Hematopoietic multipotent progenitor cell treated with erythropoietin and hydrocortisone succinate and interleukin-3 and kit ligand, for 17 days (in vitro differentiated cells): Measurements from ENCODE around the gene DNAH11.

Experiments used
- DNase-seq: peaks from one replicate; pipeline ENCODE4 v3.0.0-alpha.2; 2015; ENCODE audit warnings: low spot score

The DNAH11 gene

GRCh38 chr7:21548491-21548890, 5.7 kb downstream of the DNAH11 start:
- DNase-seq, result no peak

GRCh38 chr7:21550076-21550475, 7.2 kb downstream of the DNAH11 start:
- no peak for DNase-seq

DNA sequence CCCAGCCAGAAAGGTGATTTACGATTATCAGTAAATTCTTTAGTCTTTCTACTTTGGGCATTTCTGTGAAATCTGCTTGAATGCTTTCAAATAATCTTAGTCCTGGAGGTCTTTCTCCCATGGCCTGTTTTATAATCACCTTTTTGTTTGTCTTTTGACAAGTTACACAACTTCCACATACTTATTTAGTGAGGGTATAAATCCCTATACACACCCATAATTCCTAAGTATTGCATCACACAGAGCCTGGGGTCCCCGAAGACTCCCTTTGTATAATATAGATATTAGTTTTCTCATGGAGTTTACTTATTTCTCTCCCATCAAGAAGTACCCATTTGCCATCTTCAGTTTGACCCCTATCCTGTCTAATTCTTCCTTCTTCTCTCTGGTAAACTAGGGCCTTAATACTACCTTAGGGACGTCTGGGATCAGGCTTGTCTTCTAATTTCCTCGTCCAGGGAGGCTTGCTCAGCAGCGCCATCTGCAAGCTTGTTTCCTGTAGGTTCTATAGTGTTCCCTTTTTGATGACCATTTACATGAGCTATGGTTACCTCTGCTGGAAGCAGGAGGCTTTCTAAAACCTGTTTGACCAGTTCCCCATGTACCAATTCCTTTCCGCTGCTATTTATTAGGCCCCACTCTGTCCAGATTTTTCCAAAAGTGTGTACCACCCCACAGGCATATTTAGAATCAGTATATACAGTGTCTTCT, 8.1 kb downstream of the DNAH11 start:
- DNase-seq, result no peak

DNA sequence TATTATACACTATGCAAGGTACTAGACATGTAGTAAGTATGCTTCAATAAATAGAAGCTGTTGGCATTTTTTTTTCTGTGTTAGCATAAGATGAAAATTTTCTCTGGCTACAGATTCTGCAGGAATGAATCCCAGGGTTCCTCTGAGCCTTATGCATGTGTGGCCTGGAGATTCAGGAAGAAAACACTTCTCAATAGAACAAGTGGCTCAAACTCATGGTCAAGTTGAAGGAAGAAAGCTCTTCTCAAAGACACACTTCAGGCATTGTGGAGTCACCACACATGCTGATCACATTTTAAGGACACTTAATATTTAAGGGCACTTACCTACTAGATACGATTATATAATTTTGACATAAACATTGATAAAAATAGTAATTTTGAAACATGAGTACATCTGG, 19.5 kb downstream of the DNAH11 start:
- no peak for DNase-seq

DNA sequence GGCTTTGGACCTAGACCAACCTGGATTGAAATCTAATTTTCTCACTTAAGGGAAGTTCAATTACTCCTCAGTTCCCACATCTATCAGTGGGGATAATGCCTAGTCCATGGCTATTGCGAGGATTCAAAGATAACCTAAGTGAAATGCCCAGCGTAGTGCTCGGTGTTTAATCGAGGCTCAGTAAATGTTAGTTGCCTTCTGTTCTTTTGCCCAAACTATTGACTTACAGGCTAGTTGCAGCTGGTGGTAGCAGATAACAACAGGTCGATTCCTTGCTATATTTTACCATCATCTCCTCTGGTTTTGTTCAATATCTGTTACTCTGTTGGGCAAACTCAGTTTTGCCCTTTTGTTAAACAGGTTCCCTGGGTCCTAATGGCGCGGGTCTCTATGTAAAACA, 22.8 kb downstream of the DNAH11 start:
- no peak for DNase-seq

DNA sequence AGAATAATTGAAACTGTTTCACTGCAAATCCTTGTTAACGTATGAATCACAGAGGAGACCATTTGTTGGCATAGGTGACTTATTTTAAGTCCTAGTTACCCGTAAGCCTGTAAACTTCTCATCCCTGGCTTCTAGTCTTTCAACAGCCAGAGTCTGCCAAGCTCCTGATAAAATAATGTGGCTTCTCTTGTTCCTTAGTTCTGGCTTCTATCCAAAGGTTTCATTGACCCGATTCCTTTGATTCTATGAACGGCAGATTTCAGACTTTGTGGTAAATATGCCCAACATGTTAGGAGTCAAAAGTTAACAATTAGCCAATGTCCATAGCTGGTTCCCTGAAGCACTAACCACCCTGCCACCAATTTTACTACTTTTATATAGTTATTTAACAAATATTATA, 23.3 kb downstream of the DNAH11 start:
- DNase-seq, result no peak

- no peak for DNase-seq
These were observed 25.9 kb downstream of the DNAH11 start for GRCh38 chr7:21568762-21569161.

DNA sequence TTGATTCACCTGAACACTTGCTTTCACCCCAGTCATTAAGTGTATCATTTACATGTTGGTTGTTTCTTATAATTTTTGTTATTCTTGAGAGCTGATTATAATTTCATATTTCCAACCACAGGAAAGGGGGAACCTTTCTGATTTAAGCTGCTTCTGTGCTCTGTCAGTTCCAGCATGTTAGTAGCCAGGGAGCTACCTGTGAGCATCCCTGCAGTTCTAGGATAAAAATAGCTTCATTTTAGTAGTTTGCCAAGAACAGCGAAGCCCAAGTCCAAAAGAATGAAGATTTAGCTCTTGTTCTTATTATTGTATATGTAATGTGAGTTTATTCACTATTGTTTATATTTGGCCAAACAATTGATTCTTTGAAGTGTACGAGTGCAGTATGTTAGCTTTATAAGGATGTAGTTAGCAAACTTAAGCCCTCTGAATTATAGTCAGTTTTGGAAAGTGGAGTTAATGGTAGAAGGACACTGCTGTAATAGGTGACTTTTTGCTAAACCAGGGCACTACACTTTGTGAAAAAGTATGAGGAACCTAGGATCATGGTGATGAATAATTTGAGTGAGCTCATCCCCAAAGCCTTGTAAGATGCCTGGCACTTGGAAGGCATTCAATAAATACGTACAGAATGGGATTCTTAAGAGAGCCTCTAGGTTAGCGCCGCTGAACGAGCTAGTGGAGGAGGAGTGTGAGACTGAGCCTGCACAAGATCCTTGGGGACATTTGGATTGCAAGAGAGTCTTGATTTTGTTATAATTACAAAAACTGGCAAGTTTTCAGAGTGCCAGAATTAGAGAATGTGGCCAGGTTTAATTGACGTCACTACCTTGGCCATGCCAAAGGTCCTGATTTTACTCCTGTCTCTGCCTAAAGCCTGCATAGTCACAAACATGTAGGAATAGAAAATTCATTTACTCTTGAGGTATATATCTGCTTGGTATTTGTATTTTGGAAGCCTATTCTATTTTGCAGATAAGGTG, 29.8 kb downstream of the DNAH11 start:
- no peak for DNase-seq

GRCh38 chr7:21579341-21580072, 36.7 kb downstream of the DNAH11 start:
- DNase-seq, result no peak

DNA sequence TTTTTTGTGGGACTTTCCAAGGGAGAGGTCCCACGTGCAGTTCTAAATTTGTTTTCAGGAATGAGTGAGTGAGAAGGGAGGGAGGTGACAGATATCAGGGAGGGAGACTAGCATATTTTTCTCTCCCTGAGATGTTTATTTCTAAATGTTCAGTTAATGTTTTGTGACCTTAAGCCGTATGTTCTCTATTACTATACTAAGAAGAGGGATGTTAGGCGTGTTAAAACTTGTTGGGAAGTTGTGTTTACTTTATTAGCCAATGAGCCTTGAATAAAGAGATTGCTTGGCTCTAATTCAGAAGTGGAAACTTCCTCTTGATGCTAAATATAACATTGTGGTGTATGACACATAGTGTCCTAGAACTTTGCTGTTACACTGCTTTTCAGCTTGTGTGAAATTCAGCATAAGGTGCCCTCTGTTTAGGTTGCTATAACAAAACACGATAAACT, 37.3 kb downstream of the DNAH11 start:
- DNase-seq, result no peak

DNA sequence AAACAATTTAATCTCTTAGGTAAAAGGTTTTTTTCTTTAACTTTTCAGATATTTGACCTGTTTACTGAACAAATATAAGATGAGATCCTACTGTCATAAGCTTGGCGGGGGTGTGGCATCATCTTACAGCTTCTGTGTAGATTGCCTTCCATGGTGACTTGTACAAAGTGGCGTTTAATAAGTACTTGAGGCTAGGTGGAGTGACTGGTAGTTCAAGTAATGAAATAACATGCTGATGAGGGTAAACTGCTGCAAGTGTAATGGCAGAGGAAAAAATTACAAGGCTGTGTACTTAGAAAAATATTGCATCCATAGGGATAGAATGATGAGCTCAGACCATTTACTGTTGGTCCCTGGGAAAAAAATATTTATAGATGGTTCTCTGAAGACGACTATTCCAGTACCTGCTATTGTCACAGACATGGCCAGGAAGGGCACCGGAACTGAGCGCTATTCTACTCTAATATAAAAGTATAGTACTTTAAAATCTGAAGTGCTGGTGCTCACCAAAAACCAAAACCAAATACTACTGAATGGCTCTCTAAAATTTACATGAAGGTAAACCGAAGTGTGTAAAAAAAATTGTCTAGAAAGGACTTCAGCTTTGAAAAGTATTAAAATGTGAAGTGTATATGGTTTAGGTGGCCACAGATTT, 42.4 kb downstream of the DNAH11 start:
- no peak for DNase-seq

DNA sequence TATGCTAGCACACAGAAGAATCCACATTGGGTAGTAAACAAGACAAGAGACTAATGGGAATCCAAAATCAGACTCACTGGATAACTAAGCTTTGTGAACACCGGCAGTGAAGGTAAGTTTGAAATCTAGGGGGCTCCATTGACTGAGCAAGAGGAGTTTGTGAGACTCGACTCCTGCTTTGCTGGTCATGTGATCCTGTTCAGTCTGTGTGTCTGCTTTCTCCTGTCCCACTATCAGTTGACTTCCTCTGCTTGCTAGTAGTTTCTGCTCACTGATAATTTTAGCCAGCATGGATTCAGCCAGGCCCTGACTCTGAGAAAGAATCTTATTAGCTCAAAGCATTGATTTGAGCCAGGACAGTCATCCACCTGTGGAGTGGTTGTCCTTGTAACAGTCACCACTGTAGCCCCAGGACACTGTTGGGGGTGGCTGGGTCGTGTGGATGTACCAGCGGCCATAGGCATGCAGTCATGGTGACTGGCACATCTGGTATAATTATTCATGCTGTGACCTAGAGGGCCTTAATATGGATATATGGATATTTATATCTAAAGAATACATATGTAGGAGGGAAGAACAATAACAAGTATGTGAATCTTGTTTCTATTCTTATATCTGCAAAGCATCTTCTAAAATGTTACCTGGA, 44.4 kb downstream of the DNAH11 start:
- no peak for DNase-seq

GRCh38 chr7:21596801-21597200, 54.0 kb downstream of the DNAH11 start:
- DNase-seq, result no peak

GRCh38 chr7:21603462-21603861, 60.6 kb downstream of the DNAH11 start:
- no peak for DNase-seq

DNA sequence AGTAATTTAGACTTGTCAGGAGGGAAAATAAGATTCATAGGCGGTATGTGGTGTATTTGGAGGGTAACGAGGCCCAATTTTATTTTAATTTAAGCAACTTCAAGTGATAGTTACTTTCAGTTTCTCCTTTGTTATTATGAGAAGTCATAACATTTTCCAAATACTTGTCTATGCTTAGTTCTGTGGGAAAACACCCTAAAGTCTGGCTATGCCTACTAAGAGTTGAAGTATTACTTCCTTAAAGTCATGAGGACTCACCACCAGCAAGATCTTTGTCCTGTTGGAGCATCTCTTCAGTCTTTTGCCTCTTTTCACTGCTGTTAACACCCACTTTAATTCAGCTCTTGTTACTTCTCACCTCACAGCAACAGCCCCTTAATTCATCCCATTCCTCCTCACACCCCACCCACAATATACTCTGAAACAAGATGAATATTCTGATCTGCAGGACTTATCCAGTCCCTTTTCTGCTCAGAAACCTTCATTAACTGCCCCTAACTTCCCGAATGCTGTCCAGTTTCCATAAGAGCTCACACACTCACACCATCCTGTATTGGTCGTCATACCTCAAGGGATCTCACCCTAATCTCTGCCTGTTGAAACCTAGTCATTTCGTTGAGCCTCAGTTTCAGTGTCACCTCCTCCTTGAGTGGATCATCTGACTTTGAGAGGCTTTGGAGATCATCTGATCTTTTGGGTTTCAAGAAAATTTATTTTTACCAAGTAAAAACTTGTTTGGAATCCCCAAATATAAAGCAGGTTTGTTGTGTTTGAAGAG, 61.3 kb downstream of the DNAH11 start:
- DNase-seq, result no peak

GRCh38 chr7:21605008-21605585, 62.3 kb downstream of the DNAH11 start:
- no peak for DNase-seq

- no peak for DNase-seq
These were observed 65.6 kb downstream of the DNAH11 start for GRCh38 chr7:21608465-21608864.

DNA sequence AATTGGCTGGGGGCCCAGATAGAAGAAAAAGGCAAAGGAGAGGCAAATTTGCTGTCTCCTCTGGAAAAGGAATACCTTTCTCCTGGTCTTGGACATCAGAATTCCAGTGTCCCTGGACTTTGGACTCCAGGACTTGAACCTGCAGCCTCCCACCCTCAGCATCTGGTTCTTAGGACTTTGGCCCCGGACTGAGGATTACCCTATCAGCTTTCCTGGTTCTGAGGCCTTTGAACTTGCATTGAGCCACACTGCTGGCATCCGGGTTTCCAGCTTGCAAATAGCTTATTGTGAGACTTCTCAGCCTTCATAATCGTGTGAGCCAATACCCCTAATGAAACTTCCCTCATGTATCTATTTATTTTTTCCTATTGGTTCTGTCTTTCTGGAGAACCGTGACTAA, 68.3 kb downstream of the DNAH11 start:
- DNase-seq, result no peak

DNA sequence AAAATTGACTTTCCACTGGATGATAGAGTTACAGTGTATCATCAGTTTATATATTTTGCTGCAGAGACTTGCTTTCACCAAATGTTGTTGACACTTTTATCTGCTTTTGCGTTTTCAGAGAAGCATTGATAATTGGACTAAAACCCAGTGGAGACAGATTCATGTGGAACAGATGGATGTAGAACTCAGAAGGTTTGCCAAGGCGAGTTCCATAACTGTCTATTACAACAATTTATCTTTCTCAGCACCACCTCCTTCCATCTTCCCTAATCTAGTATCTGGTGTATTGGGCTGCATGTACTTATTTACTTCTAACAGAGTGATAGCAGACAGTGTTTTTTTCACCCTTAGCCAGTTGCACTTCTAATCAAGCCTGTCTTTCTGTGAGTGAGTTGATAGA, 73.3 kb downstream of the DNAH11 start:
- DNase-seq, result no peak

GRCh38 chr7:21616796-21617436, 74.1 kb downstream of the DNAH11 start:
- DNase-seq, result no peak
